ENCODE data around the gene DNAI7.

The DNAI7 gene

GRCh38 chr12:25151476-25151875, 43.5 kb downstream of the DNAI7 start:
- TF ChIP-seq CREB1 (IDR thresholded peaks at IDR 0.05; ENCODE audit: low read depth) = no peak
- TF ChIP-seq TEAD4 (IDR thresholded peaks at IDR 0.05) = no peak
- TF ChIP-seq EGR1 (IDR thresholded peaks at IDR 0.05) = no peak
- TF ChIP-seq USF1 (IDR thresholded peaks at IDR 0.05) = no peak
- TF ChIP-seq TCF12 (IDR thresholded peaks at IDR 0.05; ENCODE audit: low read depth) = no peak
- TF ChIP-seq TAF1 (IDR thresholded peaks at IDR 0.05; ENCODE audit: low read depth) = no peak

DNA sequence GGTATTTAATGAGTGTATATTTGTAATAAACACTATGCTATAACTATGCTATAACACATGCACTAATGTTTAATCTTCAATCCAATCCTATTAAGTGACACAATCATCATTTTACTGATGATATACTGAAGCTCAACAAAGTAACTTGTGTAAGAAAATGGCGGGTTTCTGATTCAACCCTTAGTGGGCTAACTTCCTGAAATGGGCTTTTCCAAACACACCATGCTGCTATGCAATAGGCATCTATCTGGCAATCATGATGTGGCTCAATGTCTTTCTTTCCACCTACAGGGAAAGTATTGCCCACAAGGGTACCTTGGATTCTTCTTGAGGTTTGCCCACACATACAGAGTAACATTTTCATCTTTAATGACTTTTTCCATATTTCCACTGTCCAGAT, 48.3 kb downstream of the DNAI7 start:
- TF ChIP-seq ZBTB7A (IDR thresholded peaks at IDR 0.05; ENCODE audit: low read depth) (no peak), FOXM1 (IDR thresholded peaks at IDR 0.05; ENCODE audit: borderline replicate concordance, low read depth) (no peak), YY1 (IDR thresholded peaks at IDR 0.05; ENCODE audit: low read depth) (no peak), EP300 (IDR thresholded peaks at IDR 0.05; ENCODE audit: borderline replicate concordance) (no peak), TCF12 (IDR thresholded peaks at IDR 0.05; ENCODE audit: low read depth) (no peak), CREB1 (IDR thresholded peaks at IDR 0.05; ENCODE audit: low read depth) (no peak), NFIC (IDR thresholded peaks at IDR 0.05) (no peak), TEAD4 (IDR thresholded peaks at IDR 0.05) (no peak), EGR1 (IDR thresholded peaks at IDR 0.05) (no peak), TAF1 (IDR thresholded peaks at IDR 0.05; ENCODE audit: low read depth) (no peak), CEBPB (IDR thresholded peaks at IDR 0.05) (no peak), RAD21 (IDR thresholded peaks at IDR 0.05; ENCODE audit: low read depth) (no peak), USF1 (IDR thresholded peaks at IDR 0.05) (no peak)
- TF ChIP-seq, protein P1, sequence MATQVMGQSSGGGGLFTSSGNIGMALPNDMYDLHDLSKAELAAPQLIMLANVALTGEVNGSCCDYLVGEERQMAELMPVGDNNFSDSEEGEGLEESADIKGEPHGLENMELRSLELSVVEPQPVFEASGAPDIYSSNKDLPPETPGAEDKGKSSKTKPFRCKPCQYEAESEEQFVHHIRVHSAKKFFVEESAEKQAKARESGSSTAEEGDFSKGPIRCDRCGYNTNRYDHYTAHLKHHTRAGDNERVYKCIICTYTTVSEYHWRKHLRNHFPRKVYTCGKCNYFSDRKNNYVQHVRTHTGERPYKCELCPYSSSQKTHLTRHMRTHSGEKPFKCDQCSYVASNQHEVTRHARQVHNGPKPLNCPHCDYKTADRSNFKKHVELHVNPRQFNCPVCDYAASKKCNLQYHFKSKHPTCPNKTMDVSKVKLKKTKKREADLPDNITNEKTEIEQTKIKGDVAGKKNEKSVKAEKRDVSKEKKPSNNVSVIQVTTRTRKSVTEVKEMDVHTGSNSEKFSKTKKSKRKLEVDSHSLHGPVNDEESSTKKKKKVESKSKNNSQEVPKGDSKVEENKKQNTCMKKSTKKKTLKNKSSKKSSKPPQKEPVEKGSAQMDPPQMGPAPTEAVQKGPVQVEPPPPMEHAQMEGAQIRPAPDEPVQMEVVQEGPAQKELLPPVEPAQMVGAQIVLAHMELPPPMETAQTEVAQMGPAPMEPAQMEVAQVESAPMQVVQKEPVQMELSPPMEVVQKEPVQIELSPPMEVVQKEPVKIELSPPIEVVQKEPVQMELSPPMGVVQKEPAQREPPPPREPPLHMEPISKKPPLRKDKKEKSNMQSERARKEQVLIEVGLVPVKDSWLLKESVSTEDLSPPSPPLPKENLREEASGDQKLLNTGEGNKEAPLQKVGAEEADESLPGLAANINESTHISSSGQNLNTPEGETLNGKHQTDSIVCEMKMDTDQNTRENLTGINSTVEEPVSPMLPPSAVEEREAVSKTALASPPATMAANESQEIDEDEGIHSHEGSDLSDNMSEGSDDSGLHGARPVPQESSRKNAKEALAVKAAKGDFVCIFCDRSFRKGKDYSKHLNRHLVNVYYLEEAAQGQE (IDR thresholded peaks at IDR 0.05; ENCODE audit: low read depth) = no peak
- TF ChIP-seq, protein P2, sequence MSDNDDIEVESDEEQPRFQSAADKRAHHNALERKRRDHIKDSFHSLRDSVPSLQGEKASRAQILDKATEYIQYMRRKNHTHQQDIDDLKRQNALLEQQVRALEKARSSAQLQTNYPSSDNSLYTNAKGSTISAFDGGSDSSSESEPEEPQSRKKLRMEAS (IDR thresholded peaks at IDR 0.05) = no peak

- TF ChIP-seq CREB1 (IDR thresholded peaks at IDR 0.05; ENCODE audit: low read depth) = no peak
- TF ChIP-seq RAD21 (IDR thresholded peaks at IDR 0.05; ENCODE audit: low read depth) = no peak
- TF ChIP-seq ZBTB7A (IDR thresholded peaks at IDR 0.05; ENCODE audit: low read depth) = no peak
- no peak for TF ChIP-seq YY1 (IDR thresholded peaks at IDR 0.05; ENCODE audit: low read depth)
- no peak for TF ChIP-seq CEBPB (IDR thresholded peaks at IDR 0.05)
- TF ChIP-seq, protein P2 (IDR thresholded peaks at IDR 0.05) = no peak
- no peak for TF ChIP-seq NFIC (IDR thresholded peaks at IDR 0.05)
- no peak for TF ChIP-seq TCF12 (IDR thresholded peaks at IDR 0.05; ENCODE audit: low read depth)
- TF ChIP-seq TAF1 (IDR thresholded peaks at IDR 0.05; ENCODE audit: low read depth) = no peak
- TF ChIP-seq FOXM1 (IDR thresholded peaks at IDR 0.05; ENCODE audit: borderline replicate concordance, low read depth) = no peak
- TF ChIP-seq USF1 (IDR thresholded peaks at IDR 0.05) = no peak
Observed at GRCh38 chr12:25135531-25136154, 59.3 kb downstream of the DNAI7 start.

DNA sequence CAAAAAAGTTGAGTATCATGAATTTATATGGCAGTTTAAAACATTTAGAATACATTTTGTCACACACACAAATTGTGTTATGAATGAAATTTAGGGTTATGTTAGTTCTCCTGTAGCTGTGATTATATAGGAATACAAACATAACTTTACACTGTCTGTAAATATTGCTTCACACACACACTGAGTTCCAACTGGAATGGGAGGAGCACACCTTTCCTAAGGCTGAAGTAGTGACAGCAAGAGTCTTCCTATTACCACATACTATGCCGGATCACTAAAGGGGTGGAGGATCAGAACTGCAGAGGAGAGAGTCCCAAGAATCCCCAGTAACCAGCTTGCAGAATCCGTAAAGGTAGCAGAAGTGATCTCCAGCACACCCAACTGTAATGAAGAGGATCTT, 63.7 kb downstream of the DNAI7 start:
- TF ChIP-seq, protein P2 (IDR thresholded peaks at IDR 0.05) = no peak
- TF ChIP-seq EP300 (IDR thresholded peaks at IDR 0.05; ENCODE audit: borderline replicate concordance) (no peak), ZBTB7A (IDR thresholded peaks at IDR 0.05; ENCODE audit: low read depth) (no peak), TCF12 (IDR thresholded peaks at IDR 0.05; ENCODE audit: low read depth) (no peak), NFIC (IDR thresholded peaks at IDR 0.05) (no peak), YY1 (IDR thresholded peaks at IDR 0.05; ENCODE audit: low read depth) (no peak), TEAD4 (IDR thresholded peaks at IDR 0.05) (no peak), FOXM1 (IDR thresholded peaks at IDR 0.05; ENCODE audit: borderline replicate concordance, low read depth) (no peak), USF1 (IDR thresholded peaks at IDR 0.05) (no peak), TAF1 (IDR thresholded peaks at IDR 0.05; ENCODE audit: low read depth) (no peak), EGR1 (IDR thresholded peaks at IDR 0.05) (no peak)

GRCh38 chr12:25130741-25131188, 64.2 kb downstream of the DNAI7 start:
- TF ChIP-seq, protein P2 (IDR thresholded peaks at IDR 0.05) = no peak
- TF ChIP-seq NFIC (IDR thresholded peaks at IDR 0.05) = no peak
- TF ChIP-seq RAD21 (IDR thresholded peaks at IDR 0.05; ENCODE audit: low read depth) = peak; percentile 71
- no peak for TF ChIP-seq EP300 (IDR thresholded peaks at IDR 0.05; ENCODE audit: borderline replicate concordance)
- TF ChIP-seq TEAD4 (IDR thresholded peaks at IDR 0.05) = no peak
- peak; percentile 52; the same call in 1 of the 2 replicates for TF ChIP-seq CEBPB (IDR thresholded peaks at IDR 0.05)
- no peak for TF ChIP-seq CREB1 (IDR thresholded peaks at IDR 0.05; ENCODE audit: low read depth)
- no peak for TF ChIP-seq USF1 (IDR thresholded peaks at IDR 0.05)
- TF ChIP-seq TAF1 (IDR thresholded peaks at IDR 0.05; ENCODE audit: low read depth) = no peak

Measured in Ishikawa (cell line).